Left lung (tissue), 10 donors: ENCODE measurements around the gene SLC6A19. TPM values are rescaled to one million over a fixed set of nuclear protein-coding genes. Genes with fewer than 3 reads are reported as not detected.
A peak's percentile ranks its signal among the peaks of the same experiment; 100 is the strongest.

Experiments used
- ATAC-seq: fragments of 200-7000 bp; cut with Tn5 transposase; one replicate; pipeline ENCODE4 v1.9.1; 2020; ENCODE audit warnings: moderate library complexity
- DNase-seq, 4 donors: peaks; one replicate each; pipeline ENCODE4 v3.0.0-alpha.2; 2013 to 2020
- H3K27ac ChIP-seq, 2 donors: fragments of 200-600 bp; sonication (generic) in 1 of 2; one replicate each; pipeline versions ENCODE4 v1.5.0 to v1.8.0; 2020 to 2021
- H3K27me3 ChIP-seq, 2 donors: fragments of 200-600 bp; sonication (generic) in 1 of 2; one replicate each; pipeline versions ENCODE4 v1.5.0 to v1.8.0; 2020 to 2021
- H3K36me3 ChIP-seq, 2 donors: fragments of 200-600 bp; sonication (generic) in 1 of 2; one replicate each; pipeline versions ENCODE4 v1.5.0 to v1.8.0; 2020 to 2021
- H3K4me1 ChIP-seq, 2 donors: fragments of 200-600 bp; one replicate each; pipeline ENCODE4 v1.8.0; 2021
- H3K4me3 ChIP-seq, 2 donors: fragments of 200-600 bp; sonication (generic) in 1 of 2; one replicate each; pipeline versions ENCODE4 v1.5.0 to v1.8.0; 2020 to 2021; ENCODE audit warnings: mild to moderate bottlenecking in 1 of 2
- H3K9me3 ChIP-seq, 2 donors: fragments of 200-600 bp; sonication (generic) in 1 of 2; one replicate each; pipeline versions ENCODE4 v1.5.0 to v1.8.0; 2020 to 2021
- CTCF ChIP-seq, 2 donors: fragments of 200-600 bp; sonication (generic) in 1 of 2; IDR thresholded peaks; one replicate each; pipeline versions ENCODE4 v1.5.0 to v1.8.0; 2021; ENCODE audit warnings: antibody characterized with exemption in 2 of 2
- intact Hi-C, 2 donors: fragments of 100-400 bp; cut with DNase I; formaldehyde crosslinking; loops; one replicate each; pipeline versions ENCODE4 v1.11.2 to v1.14.2; 2022
- polyA plus RNA-seq, 6 donors: library from polyadenylated mRNA; unstranded; fragments of 120-200 nt; gene quantifications; one replicate each; pipeline ENCODE4 v1.2.1, GENCODE V29; 2013; ENCODE audit not compliant: insufficient read length in 6 of 6
- total RNA-seq, 2 donors: library from RNA; stranded (reverse); fragmentation: NEBNext Ultra II Directional; extraction: Animal tissue kit (Norgen Biotek cat#: 25700); gene quantifications; one replicate each; pipeline ENCODE4 v1.2.1, GENCODE V29; 2021
- donor health status: DM: no; HTN: yes; CAD: no.
- donor health status: DM: no; HTN: no; CAD: no.

The SLC6A19 gene
- total and polyA plus RNA-seq, 8 donors, result 0.04 to 0.54 (median 0.19) TPM; not detected in 2

GRCh38 chr5:1180096-1180495 lies 21.3 kb upstream of the SLC6A19 start:
- ATAC-seq, result no peak
- intact Hi-C loops, result no loop called here

GRCh38 chr5:1180841-1181271 lies 20.5 kb upstream of the SLC6A19 start:
- no peaks in the 10 kb centered on the region for H3K4me1 ChIP-seq
- TF ChIP-seq CTCF (IDR thresholded peaks at IDR 0.05), result no peak
- no peaks in the 10 kb centered on the region for H3K36me3 ChIP-seq
- intact Hi-C loops, result no loop called here
- DNase-seq (peak in 2 of 4 donors; percentile 19 to 61), ATAC-seq (no peak)
- no peaks in the 10 kb centered on the region for H3K9me3 ChIP-seq
- no peak overlapping the region for H3K27ac ChIP-seq
- peaks cover 0 to 8% of the 10 kb centered on the region in 2 donors for H3K27me3 ChIP-seq
- H3K4me3 ChIP-seq, result no peak overlapping the region

More at GRCh38 chr5:1180096-1180495, 21.3 kb upstream of the SLC6A19 start:
- H3K4me1 ChIP-seq, result no peaks in the 10 kb centered on the region
- H3K36me3 ChIP-seq, result no peaks in the 10 kb centered on the region
- no peak overlapping the region for H3K27ac ChIP-seq
- no peak for TF ChIP-seq CTCF (IDR thresholded peaks at IDR 0.05)
- no peaks in the 10 kb centered on the region for H3K9me3 ChIP-seq
- DNase-seq, result peak in 1 of 4 donors; percentile 76
- no peak overlapping the region for H3K4me3 ChIP-seq
- H3K27me3 ChIP-seq, result peaks cover 0 to 4% of the 10 kb centered on the region in 2 donors

- ATAC-seq (no peak), DNase-seq (peak in 2 of 4 donors; percentile 30 to 57)
- no peak overlapping the region for H3K27ac ChIP-seq
- H3K9me3 ChIP-seq, result no peaks in the 10 kb centered on the region
- no peaks in the 10 kb centered on the region for H3K4me1 ChIP-seq
- H3K4me3 ChIP-seq, result no peak overlapping the region
- peaks cover 0 to 17% of the 10 kb centered on the region in 2 donors for H3K27me3 ChIP-seq
- no peak for TF ChIP-seq CTCF (IDR thresholded peaks at IDR 0.05)
- intact Hi-C loops, result no loop called here
- H3K36me3 ChIP-seq, result no peaks in the 10 kb centered on the region
Observed at GRCh38 chr5:1181451-1182359, 19.7 kb upstream of the SLC6A19 start.

GRCh38 chr5:1182360-1182632 lies 19.1 kb upstream of the SLC6A19 start:
- DNase-seq (peak in 2 of 4 donors; percentile 28 to 60), ATAC-seq (no peak)
- Histone ChIP-seq H3K27ac (no peak overlapping the region), H3K9me3 (no peaks in the 10 kb centered on the region), H3K4me3 (no peak overlapping the region), H3K4me1 (no peaks in the 10 kb centered on the region), H3K36me3 (no peaks in the 10 kb centered on the region), H3K27me3 (peaks cover 0 to 23% of the 10 kb centered on the region in 2 donors)
- TF ChIP-seq CTCF (IDR thresholded peaks at IDR 0.05), result no peak
- intact Hi-C loops, result no loop called here

GRCh38 chr5:1182633-1183423 lies 18.6 kb upstream of the SLC6A19 start:
- H3K9me3 ChIP-seq, result no peaks in the 10 kb centered on the region
- DNase-seq, result peak in 2 of 4 donors; percentile 22 to 65
- peaks cover 0 to 28% of the 10 kb centered on the region in 2 donors for H3K27me3 ChIP-seq
- H3K4me3 ChIP-seq, result no peak overlapping the region
- no peaks in the 10 kb centered on the region for H3K36me3 ChIP-seq
- H3K27ac ChIP-seq, result no peak overlapping the region
- no peak for ATAC-seq
- no peaks in the 10 kb centered on the region for H3K4me1 ChIP-seq
- intact Hi-C loops, result no loop called here
- no peak for TF ChIP-seq CTCF (IDR thresholded peaks at IDR 0.05)
